Endothelial cell of umbilical vein (primary cell): ENCODE results near the gene RAP1GAP2. TPM values are rescaled to one million over a fixed set of nuclear protein-coding genes. Genes with fewer than 3 reads are reported as not detected.

Source experiments
- BruUV-seq: library from RNA; stranded (reverse); fragments of 400-500 nt; replicated peaks from 2 replicates; lab custom pipeline; 2021; lab: Mats Ljungman, UMichigan
- CTCF ChIA-PET: fragments of 300-600, 350-600 bp; sonication (Branson Sonifier 250); formaldehyde crosslinking; loops from one replicate; lab custom pipeline; 2021; ENCODE audit warnings: antibody characterized with exemption, inconsistent platforms; lab: Charles Lee
- POLR2A ChIA-PET: fragments of 300-600, 350-600 bp; sonication (Branson Sonifier 250); formaldehyde crosslinking; loops from one replicate; lab custom pipeline; 2021; ENCODE audit warnings: antibody characterized with exemption, inconsistent platforms; lab: Charles Lee
- DNase-seq: peaks from one replicate; pipeline ENCODE4 v3.0.0-alpha.2; 2011; ENCODE audit warnings: low read depth, low spot score
- FAIRE-seq: peaks from 2 replicates; lab custom pipeline; 2011; peaks lifted over from hg19 to GRCh38; lab: Jason Lieb, UNC
- H2AFZ ChIP-seq: 2 replicates; pipeline ENCODE4 v1.6.0; 2012; ENCODE audit warnings: low read depth, low read length, control low read depth, inconsistent platforms
- H3K27ac ChIP-seq: 2 replicates; pipeline ENCODE4 v1.5.1; 2011; ENCODE audit warnings: low read depth, mild to moderate bottlenecking, control low read depth, low read length, moderate library complexity; ENCODE audit not compliant: insufficient read depth
- H3K27me3 ChIP-seq, 2 experiments: 2 replicates each; pipeline versions ENCODE4 v1.6.0 to v1.6.1; 2011; ENCODE audit warnings: low read length in 2 of 2, mixed read lengths in 1 of 2; ENCODE audit not compliant: control insufficient read depth in 2 of 2, insufficient read depth in 2 of 2
- H3K36me3 ChIP-seq, 2 experiments: 2 replicates in 1 of 2; 3 replicates in 1 of 2; pipeline ENCODE4 v1.5.1; 2011; ENCODE audit warnings: low read length in 2 of 2, mild to moderate bottlenecking in 1 of 2, moderate library complexity in 1 of 2; ENCODE audit not compliant: control insufficient read depth in 2 of 2, insufficient read depth in 2 of 2; ENCODE audit errors: extremely low read depth in 1 of 2
- H3K4me1 ChIP-seq: 3 replicates; pipeline ENCODE4 v1.5.1; 2011; ENCODE audit warnings: mild to moderate bottlenecking, low read length; ENCODE audit not compliant: control insufficient read depth, insufficient read depth; ENCODE audit errors: extremely low read depth
- H3K4me2 ChIP-seq: 2 replicates; pipeline ENCODE4 v1.6.1; 2011; ENCODE audit warnings: low read length, control low read depth, mixed read lengths; ENCODE audit not compliant: insufficient read depth
- H3K4me3 ChIP-seq, 3 experiments: fragments of 200-600 bp in 1 of 3; sonication (generic), shearing (Covaris generic) in 1 of 3; replicated peaks in 1 of 3; 2 replicates each; pipeline ENCODE4 v1.5.1; 2011 to 2016; ENCODE audit warnings: control low read depth in 3 of 3, low read length in 3 of 3, mild to moderate bottlenecking in 2 of 3, inconsistent platforms in 1 of 3, low read depth in 1 of 3, moderate library complexity in 1 of 3; ENCODE audit not compliant: insufficient read depth in 1 of 3
- H3K79me2 ChIP-seq: 2 replicates; pipeline ENCODE4 v1.6.0; 2012; ENCODE audit warnings: low read length, inconsistent platforms; ENCODE audit not compliant: control insufficient read depth, insufficient read depth
- H3K9ac ChIP-seq: replicated peaks from 2 replicates; pipeline ENCODE3; 2011; ENCODE audit warnings: low read length, control low read depth; ENCODE audit not compliant: insufficient read depth; ENCODE audit errors: extremely low read depth
- H3K9me1 ChIP-seq: replicated peaks from 3 replicates; pipeline ENCODE4 v1.6.0; 2011; ENCODE audit warnings: mild to moderate bottlenecking, low read length; ENCODE audit not compliant: control insufficient read depth, insufficient read depth; ENCODE audit errors: extremely low read depth
- H3K9me3 ChIP-seq: replicated peaks from 2 replicates; pipeline ENCODE4 v1.5.1; 2012; ENCODE audit warnings: low read length, inconsistent platforms; ENCODE audit not compliant: control insufficient read depth, insufficient read depth
- H4K20me1 ChIP-seq: replicated peaks from 2 replicates; pipeline ENCODE3; 2011; ENCODE audit warnings: mild to moderate bottlenecking, low read length; ENCODE audit not compliant: control insufficient read depth, insufficient read depth; ENCODE audit errors: extremely low read depth
- CTCF ChIP-seq, 2 donors: IDR thresholded peaks; 1 replicate in 1 of 2; 2 replicates in 1 of 2; pipeline ENCODE4 v1.5.1; 2011; ENCODE audit warnings: low read length in 2 of 2, mild to moderate bottlenecking in 2 of 2, moderate library complexity in 2 of 2, control low read depth in 1 of 2, inconsistent platforms in 1 of 2, low read depth in 1 of 2; ENCODE audit not compliant: insufficient read depth in 1 of 2; ENCODE audit errors: extremely low read depth in 1 of 2
- EZH2 ChIP-seq: IDR thresholded peaks from 2 replicates; pipeline ENCODE4 v1.6.1; 2012; ENCODE audit warnings: borderline replicate concordance, low read depth, mild to moderate bottlenecking, moderate library complexity, low read length, inconsistent platforms; ENCODE audit not compliant: severe bottlenecking
- FOS ChIP-seq: IDR thresholded peaks from 2 replicates; pipeline ENCODE4 v1.6.1; 2011; ENCODE audit warnings: mild to moderate bottlenecking, low read length, moderate library complexity, borderline replicate concordance; ENCODE audit not compliant: insufficient read depth
- GATA2 ChIP-seq: IDR thresholded peaks from 2 replicates; pipeline ENCODE4 v1.7.0; 2011; ENCODE audit warnings: low read depth, mild to moderate bottlenecking, moderate library complexity, mixed read lengths, low read length; ENCODE audit not compliant: insufficient read length, insufficient read depth
- JUN ChIP-seq: IDR thresholded peaks from 2 replicates; pipeline ENCODE4 v1.6.1; 2011; ENCODE audit warnings: borderline replicate concordance, low read depth; ENCODE audit not compliant: insufficient read length, insufficient read depth
- MAX ChIP-seq: IDR thresholded peaks from 2 replicates; pipeline ENCODE4 v1.6.1; 2011; ENCODE audit not compliant: insufficient read depth, insufficient read length
- MYC ChIP-seq: IDR thresholded peaks from one replicate; pipeline ENCODE4 v1.6.1; 2011; ENCODE audit warnings: mild to moderate bottlenecking, low read depth, low read length
- POLR2A ChIP-seq: IDR thresholded peaks from 2 replicates; pipeline ENCODE4 v1.6.1; 2012; ENCODE audit warnings: low read depth, mild to moderate bottlenecking, control low read depth, low read length
- POLR2AphosphoS5 ChIP-seq: IDR thresholded peaks from 2 replicates; pipeline ENCODE4 v1.6.1; 2012; ENCODE audit warnings: low read depth, mild to moderate bottlenecking, control low read depth, low read length, moderate library complexity; ENCODE audit not compliant: insufficient read depth
- dilution Hi-C: fragments of 300-500 bp; cut with MboI; formaldehyde crosslinking; loops from one replicate; pipeline ENCODE4 v1.15.0; 2019; ENCODE audit warnings: low sequenced_read_pairs; ENCODE audit not compliant: extremely low pct_ligation_motif_present
- intact Hi-C: fragments of 100-400 bp; cut with micrococcal nuclease; formaldehyde crosslinking; loops from one replicate; pipeline ENCODE4 v1.10.0; 2022
- polyA plus RNA-seq, 4 experiments: library from polyadenylated mRNA; depleted of rRNA in 3 of 4; stranded (reverse) in 3 of 4; unstranded in 1 of 4; fragments of >200 nt; gene quantifications; 2 replicates each; pipeline versions ENCODE4 v1.2.1 to v1.2.3, GENCODE V29; 2011 to 2012; ENCODE audit warnings: missing spikeins in 1 of 4
- total RNA-seq: library from RNA; stranded (reverse); gene quantifications from 2 replicates; pipeline ENCODE4 v1.2.3, GENCODE V29; 2021

The RAP1GAP2 gene
- total and polyA plus RNA-seq, 2 donors (not counting 3 experiments of a cell fraction or from before 2014, with no cell fraction given) = 1.4 to 3.6 TPM

GRCh38 chr17:2893422-2893914 is 97.2 kb downstream of the RAP1GAP2 start:
- Histone ChIP-seq H3K79me2 (no peaks in the 10 kb centered on the region), H3K36me3 (no peaks in the 10 kb centered on the region), H2AFZ (no peak overlapping the region), H3K4me2 (no peak overlapping the region), H3K4me3 (no peak overlapping the region), H3K27me3 (no peaks in the 10 kb centered on the region), H3K4me1 (no peaks in the 10 kb centered on the region), H3K9me3 (no peaks in the 10 kb centered on the region), H3K27ac (no peak overlapping the region), H4K20me1 (no peaks in the 10 kb centered on the region), H3K9me1 (no peaks in the 10 kb centered on the region), H3K9ac (no peak overlapping the region)
- FAIRE-seq (no peak), DNase-seq (no peak)
- intact Hi-C loops (no loop called here), dilution Hi-C loops (no loop called here)
- TF ChIP-seq GATA2 (no peak), EZH2 (no peak), MAX (no peak), POLR2A (no peak), POLR2AphosphoS5 (no peak), FOS (no peak), JUN (no peak), MYC (no peak), CTCF (IDR thresholded peaks at IDR 0.05; ENCODE audit: extremely low read depth in 1 of 2, insufficient read depth in 1 of 2, low read depth in 1 of 2, low read length in 2 of 2) (no peak)
- POLR2A ChIA-PET = no interaction called here
- CTCF ChIA-PET = no interaction called here
- no TSS peak for BruUV-seq
